Colon (tissue), 2 donors: ENCODE measurements around the gene EEIG1.

Source experiments
- FAIRE-seq: peaks from 2 replicates; lab custom pipeline; 2012; peaks lifted over from hg19 to GRCh38; lab: Jason Lieb, UNC
- donor health status: control.
- donor health status: control.

Gene EEIG1

DNA sequence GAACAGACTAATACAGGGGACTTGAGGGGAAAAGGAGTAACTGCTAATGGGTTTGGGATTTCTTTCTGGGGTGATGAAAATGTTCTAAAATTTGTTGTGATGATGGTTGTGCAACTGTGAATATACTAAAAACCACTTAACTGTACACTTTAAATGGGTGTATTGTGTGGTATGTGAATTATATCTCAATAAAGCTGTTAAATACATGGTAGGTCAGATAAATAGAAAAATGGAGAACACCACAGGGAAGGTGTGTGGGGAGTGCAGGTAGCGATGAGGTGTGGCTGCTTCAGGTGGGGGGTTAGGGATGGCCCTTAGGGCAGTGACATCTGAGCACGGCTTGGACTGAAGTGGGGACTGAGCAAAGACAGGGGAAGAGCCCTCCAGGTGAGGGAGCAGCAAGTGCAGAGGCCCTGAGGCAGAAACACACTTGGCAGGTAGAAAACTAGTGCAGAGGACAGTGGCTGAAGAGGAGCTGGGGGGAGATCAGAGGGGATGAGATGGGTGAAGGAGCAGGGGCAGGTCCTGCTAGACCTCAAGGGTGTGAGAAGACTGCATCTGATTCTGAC is 20.9 kb downstream of the EEIG1 start:
- FAIRE-seq, result no peak

DNA sequence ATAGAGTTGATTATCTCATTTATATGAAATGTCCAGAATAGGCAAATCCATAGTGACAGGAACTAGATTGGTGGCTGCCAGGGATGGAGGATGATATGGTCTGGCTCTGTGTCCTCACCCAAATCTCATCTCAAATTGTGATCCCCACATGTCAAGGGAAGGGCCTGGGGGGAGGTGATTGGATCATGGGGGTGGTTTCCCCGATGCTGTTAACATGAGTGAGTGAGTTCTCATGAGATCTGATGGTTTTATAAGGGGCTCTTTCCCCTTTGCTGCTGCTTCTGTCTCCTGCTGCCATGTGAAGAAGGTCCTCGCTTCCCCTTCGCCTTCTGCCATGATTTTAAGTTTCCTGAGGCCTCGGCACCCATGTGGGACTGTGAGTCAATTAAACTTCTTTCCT is 21.4 kb downstream of the EEIG1 start:
- no peak for FAIRE-seq

DNA sequence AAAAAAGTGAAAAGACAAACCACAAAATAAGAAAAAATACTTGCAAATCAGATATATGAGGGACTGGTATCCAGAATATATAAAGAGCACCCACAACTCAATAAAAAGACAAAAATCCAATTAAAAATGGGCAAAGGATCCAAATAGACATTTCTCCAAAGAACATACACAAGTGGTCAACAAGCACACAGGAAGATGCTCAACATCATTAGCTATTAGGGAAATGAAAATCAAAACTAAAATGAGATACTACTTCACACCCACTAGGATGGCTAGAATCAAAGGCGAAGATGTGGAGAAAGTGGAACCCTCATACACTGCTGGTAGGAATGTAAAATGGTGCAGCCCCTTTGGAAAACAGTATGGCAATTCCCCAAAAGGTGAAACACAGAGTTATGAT is 22.1 kb downstream of the EEIG1 start:
- FAIRE-seq, result no peak

DNA sequence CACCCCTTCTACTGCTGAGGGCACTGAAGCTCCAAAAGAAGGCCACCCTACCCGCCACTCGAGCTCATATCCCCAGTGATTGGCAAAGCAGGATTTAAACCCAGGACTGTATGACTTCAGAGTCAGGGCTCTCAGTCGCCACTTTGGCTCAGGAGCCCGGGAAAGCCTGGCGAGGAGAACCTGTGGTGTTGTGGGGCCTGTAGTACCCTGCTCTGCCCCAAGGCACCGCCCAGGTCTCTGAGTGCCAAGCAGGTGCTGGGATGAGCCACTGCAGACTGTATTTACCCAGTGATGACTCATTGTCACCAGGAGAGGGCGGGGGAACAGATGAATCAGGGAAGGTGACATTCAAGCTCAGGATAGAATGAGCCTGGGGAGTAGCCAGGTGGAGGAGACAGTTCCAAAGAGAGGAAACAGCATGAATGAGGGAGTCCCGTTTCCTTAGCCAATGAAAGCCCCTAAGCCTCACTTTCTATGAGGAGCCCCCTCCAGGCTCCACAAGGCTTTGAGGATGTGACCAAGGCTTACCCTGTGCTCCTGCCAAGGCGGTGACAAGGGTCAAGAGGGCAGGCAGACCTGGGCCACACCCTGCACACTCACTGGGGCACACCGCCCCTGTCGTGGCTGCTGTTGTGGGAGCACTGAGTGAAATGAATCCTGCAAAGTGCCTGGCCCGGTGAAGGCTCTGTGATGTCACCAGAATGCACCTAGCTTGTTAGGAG is 25.3 kb downstream of the EEIG1 start:
- no peak for FAIRE-seq

DNA sequence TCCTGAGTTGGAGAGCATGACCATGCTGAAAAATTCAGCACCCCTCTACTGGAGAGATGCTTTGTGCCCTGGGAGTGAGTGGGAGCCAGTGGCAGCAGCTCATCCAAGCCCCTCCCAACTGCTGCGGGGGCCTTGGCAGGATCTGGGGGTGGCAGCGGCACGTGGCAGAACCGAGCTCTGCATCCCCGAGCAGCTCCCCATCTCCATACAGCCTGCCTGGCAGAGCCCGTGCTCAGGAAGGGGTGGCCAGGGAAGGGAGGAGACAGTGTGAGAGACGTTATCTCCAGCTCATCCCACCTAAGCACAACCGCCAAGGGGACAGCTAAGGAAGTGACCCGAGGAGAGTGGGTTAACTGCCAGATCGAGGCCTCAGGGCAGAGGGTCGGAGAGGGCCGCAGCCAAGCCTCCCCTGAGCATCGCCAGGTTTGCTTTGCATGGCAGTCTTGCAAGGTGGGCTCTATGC is 25.9 kb downstream of the EEIG1 start:
- FAIRE-seq, result no peak

DNA sequence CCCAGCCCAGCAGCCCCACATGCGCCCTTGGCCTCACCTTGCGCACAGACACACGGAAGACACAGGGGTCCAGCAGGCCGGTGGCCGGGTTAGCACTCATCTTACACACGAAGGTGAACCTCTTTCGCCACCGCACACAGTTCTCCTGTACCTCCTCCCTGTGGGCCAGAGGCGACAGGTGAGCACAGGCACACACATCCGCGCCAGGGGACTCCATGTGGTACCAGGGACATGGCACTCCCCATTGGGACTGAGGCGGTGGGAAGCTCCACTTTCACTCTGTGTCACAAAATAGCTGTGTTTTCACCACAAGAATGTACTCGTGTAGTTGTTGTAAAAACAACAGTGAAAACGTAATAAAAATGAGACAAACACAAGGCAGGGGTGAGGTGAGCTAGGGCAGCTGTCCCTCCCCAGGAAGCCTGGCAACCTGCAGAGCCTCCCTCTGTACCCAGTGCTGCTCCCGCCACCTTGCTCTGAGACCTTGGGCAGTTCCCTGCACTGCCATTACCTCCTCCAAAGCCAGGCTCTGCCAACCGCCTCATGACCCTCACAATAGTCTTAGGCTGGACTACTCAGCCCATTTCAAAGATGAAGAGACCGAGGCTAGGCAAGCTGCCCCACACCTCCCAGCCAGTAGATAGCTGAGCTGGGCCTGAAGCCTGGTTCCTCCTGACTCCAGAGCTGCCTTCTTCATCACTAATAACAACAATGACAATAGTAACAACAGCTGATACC is 26.9 kb downstream of the EEIG1 start:
- FAIRE-seq, result no peak

DNA sequence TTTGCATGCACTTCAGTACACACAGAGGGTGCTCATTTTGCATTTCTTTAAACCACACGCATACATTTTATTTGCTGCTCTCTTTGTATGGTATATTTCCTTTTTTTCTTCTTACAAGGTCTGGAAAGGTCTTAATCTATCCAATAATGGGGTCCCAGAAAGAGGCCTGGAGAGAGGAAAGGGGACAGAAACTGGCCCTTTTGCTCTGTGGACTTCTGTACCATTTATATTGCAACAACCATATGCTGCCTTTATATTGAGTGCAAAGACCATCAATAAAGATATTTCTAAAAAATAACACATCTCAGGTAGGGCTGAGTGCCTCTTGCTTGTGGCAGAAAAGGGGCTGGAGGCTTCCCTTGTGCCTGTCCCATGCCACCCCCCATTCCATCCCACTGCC is 27.6 kb downstream of the EEIG1 start:
- FAIRE-seq, result no peak

DNA sequence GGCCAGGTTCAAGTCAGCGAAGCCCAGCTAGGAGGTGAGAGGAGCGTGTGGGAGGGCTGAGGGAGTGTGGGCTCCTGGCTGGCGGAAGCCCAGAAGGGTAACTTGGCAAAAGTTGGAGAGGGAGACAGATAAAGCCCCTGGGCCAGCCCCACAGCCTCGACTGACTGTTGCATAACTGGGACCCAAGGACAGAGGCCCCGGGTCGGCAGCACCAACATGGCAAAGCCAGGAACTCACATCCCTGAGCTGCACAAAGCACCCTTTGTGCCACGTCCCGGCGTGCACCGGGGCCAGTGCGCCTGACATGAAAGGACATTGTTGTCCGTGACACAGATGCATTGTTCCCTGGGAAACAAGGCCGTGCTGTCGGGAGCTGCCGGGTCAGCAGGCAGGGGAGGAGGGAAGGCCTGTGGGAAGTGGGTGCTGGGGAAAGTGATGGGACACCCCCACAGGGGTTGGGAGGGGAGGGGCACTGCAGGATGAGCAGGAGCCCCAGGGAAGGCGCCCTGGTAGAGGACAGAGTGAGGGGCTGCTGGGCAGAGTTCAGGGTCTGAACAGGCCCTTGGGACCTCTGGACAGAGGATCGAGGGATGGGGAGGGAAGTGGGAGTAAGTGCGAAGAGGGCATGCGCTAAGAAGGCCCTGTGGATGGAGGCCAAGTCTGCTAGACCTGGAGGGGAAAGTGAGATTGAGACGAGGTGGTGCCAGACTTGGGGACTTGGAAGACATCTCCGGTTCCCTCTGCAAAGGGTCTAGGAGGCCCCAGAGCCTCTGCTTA is 30.1 kb downstream of the EEIG1 start:
- no peak for FAIRE-seq

DNA sequence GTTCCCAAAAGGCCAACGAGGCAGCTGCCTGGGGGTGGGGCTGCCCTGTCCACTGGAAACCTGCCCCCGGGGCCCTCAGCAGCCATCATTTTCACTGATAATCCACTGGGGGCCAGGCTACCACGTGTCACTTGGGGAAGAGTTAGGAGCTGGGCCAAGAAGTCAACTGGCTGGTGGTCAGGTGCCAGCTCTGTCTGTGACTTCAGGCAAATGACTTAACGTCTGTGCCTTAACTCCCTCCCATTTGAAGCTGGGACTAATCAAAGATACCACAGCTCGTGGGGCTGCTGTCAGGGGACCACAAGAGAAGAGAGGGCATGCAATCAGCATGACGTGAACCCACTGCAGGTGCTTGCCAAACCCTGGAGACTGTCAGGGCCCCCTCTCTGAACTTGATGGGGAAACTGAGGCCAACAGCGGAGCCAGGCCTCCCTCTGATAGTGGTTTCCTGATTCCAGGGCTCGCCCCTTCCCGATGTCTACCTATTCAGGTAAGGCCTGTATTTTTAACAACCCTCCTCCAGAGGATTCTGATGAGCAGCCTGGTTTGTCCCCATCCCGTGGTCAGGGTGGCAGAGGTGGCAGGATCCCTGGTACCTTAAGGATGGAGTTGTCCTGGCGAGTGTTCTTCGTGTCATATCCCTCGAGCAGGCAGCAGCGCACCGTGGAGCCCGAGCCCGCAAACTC is 30.8 kb downstream of the EEIG1 start:
- FAIRE-seq, result no peak

DNA sequence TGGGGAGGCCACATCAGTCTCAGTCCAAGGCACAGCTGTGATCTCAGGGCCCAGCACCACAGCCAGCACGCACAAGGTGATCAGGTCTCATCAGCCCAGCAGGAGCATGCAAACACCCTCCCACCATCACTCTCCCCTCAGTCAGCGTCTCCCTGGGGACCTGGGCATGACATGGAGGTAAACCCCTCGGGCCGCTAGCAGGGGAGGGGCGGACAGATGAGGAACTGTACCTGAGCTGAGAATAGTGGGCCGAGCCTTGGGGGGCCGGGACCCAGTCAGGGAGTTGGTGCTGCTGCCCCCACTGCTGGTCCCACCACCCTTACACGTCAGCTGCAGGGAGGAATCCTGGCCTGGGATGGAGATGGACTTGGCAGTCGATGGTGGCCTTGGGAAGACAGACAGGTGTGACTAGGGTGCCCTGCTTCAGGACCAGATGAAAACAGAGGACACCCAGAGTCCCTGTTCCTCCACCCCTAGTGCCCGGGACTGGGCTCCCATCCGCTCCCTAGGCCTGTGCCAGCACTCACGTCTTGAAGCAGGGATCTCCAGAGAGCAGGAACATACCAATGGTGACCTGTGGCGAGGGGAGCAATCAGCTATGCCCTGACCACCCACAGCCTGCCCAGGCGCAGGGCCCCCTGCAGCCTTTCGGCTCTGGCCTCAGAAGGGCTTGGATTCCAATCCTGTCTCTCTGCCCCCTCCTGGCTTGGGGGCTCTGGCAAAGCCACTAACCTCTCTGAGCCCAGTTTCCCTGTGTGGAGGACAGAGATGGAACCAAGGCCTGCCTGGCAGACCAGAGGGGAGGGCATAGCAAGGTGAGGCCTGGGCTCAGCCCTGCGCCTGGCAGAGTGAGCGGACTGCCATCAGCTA is 32.7 kb downstream of the EEIG1 start:
- FAIRE-seq, result no peak

DNA sequence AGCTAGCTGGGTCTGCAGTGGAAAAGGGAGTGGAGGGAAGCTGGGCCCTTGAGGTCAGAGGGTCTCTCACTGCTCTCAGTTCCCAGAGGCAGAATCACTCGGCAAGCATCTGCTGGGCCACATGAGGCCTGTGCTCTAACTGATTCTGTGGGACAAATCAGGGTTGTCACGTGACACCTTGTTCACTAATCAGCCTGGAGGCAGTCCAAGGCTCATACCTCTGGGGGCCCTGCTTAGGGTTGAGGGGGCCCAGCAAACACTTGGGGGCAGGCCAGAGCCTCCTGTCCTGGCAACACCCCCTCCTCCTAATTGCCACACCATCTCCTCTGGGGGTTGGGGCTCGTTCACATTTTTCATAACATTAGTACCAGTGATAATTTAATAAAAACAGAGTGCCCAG is 34.1 kb downstream of the EEIG1 start:
- FAIRE-seq, result no peak

DNA sequence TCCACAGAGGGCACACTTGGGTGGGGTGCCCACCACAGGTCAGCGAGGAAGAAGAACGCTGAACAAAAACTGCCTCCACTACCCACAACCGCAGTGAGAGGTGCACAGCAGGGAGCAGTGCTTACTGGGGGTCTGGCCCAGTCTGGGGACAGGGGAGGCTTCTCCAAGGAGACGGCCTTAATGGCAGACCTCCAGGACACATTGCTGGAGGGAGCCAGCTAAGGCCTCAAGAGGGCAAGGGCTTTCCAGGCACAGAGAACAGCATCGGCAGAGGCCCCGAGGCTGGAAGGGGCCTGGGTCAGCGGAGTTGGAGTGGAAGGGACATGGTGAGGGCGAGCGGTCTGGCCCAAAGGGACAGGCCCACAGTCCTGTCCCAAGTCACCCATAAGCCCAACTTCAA is 34.8 kb downstream of the EEIG1 start:
- FAIRE-seq, result no peak

DNA sequence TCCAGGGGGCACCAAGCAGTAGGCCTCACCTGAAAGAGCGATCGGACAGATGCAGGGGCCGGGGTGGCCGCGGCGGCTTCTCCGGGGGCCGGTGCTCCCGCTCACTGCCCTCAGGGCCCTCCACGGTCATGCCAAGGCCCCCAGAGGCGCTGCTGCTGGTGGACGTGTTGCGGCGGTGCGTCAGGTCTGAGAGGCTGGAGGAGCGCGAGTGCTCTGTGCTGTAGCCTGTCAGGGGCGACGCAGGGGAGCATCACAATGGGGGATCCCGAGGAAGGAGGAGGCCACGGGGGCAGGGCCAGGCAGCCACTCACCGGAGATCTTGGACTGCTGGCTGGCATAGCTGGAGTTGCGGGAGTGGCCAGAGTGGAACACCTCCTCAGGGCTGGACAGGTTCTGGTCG is 35.5 kb downstream of the EEIG1 start:
- FAIRE-seq, result no peak

DNA sequence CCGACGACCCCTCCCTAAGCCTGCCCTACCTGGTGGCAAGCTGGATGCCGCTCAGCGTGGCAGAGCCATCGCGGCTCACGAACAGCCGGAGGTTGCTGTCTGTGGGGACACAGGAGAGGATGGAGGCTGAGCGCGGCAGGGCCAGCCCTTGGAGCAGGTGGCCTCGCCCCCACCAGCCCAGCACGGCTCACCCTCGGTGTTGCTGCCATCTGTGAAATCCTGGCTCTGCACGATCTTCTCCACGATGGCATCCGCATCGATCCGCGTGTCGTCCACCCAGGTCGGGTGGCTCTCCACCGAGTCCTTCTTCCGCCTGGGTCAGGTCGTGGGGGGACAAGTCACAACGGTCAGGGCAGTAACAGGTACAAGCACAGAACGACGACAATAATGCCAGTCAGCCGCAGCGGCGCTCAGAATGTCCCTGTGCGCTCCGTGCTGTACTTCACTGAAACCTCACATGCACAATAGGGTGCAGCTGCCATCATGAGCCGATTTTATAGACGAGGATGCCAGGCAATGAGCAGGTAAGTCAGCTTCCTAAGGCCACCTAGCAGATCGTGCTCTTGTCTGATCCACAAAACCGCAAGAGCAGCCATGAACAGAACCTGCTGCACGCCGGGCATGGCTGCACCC is 36.1 kb downstream of the EEIG1 start:
- FAIRE-seq, result no peak

DNA sequence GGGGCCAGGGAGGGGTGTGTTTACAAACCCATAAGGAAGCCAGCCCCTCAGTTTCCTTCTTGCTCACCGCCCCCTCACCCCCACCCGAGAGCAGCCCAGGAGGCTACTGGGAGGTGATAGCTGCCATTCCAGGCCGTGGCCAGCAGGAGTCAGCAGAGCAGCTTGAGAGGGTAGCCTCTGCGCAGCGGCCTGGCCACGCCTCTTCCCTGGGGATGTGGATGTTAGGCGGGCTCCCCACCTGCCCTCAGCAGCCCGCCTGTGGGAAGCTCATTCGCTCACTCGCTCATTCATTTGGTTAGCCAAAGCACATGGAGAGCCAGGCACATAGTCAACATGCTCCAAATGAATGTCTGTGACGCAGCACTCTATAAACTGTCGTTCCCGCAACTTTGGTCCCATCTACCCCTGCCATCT is 37.1 kb downstream of the EEIG1 start:
- no peak for FAIRE-seq

DNA sequence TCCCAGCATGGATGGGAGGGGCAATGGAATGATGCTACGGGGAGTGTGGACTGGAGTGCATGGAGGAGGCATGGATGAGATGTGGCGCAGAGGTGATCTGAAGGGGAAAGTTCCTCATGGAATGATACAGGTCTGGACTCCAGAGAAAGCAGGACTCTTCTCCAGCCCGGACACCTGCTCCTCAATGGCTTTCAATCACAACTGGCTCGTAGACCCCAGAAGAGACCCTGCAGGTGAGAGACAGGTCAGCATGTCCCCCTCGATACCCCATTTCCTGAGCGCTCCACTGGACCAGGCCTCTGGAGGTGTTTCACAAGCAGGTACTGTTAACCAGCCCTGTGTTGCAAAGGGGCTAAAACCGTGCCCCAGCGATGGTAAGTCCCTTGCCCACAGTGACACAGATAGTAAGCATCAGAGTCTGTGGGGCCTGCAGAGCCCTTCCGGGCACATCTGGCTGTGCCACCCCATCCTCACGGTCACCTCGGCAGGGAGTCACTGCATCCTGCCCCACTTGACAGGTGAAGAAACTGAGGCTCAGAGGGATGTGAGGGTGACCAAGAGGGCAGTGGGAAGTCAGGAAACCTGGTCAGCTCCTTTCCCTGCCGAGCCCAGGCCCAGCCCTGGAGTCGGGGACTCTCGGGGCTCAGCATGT is 37.7 kb downstream of the EEIG1 start:
- no peak for FAIRE-seq

DNA sequence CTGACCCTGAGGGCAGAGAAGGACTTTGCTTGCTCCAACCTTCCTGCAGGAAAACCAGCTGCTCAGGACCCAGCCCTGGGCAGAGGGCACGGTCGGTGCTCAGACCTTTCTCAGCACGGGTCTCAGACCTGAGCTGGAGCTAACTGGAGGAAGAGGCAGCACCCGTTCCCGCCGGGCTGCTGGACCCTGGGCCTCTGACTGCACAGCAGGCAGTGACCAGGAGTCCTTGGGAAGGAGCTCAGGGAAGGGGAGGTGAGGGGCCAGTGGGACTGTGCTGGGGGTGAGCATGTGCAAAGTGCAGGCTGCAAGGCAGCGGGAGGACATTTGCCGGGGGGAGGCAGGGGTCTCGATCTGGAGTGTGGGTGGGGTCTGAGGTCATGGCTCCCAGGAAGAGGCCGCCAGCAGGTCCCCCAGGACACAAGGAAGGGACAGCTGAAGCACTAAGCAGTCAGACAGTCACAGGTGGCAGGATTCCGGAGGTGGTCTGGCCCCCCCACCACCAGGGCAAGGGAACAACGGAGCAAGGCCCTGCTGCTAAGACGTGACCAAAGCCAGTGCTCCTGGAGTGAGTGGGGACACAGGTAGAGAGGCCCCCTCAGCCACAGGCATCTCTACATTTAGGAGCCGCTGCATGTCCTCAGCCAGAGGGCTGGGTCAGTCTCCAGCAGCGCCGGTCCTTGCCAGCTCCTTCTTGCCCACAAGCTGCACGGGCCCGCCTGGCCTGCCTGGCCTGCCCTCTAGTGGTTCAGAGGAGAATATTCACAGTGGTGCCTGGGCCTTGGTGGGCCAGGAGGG is 38.4 kb downstream of the EEIG1 start:
- FAIRE-seq, result no peak

DNA sequence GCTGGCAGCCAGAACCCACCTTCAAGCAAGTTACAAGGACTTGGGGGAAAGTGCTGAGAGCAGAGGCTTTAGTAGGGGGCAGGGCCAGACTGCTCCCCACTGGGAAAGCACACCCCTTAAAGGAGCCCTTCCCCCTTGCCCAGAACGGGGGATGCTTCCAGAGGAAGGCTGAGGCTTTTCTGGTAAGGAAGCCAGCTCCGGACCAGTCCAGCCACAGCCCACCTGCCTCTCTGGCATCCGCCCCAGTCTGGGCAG is 38.9 kb downstream of the EEIG1 start:
- no peak for FAIRE-seq
